Measurements from ENCODE around the gene SH2D3A.
"Not testable (repeated sequence)": the region's sequence is repeated elsewhere in the genome, so short reads cannot be mapped to it uniquely, and the experiment has no call there.

The SH2D3A gene

DNA sequence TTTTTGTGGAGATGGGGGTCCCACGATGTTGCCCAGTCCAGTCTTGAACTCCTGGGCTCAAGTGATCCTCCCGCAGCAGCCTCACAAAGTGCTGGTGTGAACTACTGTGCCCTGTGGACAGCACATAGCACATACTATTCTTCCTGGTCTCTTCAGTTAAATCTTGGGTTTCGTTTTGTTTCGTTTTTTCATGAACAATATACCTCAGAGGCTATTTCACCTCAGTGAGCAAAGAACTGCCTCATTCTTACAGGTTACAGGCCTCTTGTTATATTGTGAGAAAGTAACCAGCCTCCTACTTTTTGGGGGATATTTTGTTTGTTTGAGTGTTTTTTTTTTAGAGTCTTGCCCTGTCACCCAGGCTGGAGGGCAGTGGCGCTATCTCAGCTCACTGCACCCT lies 45.5 kb downstream of the SH2D3A start:
- DNase-seq (ENCODE audit: low read depth), result no peak

- DNase-seq (ENCODE audit: low read depth), result no peak
Measured at GRCh38 chr19:6721138-6721474, 46.1 kb downstream of the SH2D3A start.

DNA sequence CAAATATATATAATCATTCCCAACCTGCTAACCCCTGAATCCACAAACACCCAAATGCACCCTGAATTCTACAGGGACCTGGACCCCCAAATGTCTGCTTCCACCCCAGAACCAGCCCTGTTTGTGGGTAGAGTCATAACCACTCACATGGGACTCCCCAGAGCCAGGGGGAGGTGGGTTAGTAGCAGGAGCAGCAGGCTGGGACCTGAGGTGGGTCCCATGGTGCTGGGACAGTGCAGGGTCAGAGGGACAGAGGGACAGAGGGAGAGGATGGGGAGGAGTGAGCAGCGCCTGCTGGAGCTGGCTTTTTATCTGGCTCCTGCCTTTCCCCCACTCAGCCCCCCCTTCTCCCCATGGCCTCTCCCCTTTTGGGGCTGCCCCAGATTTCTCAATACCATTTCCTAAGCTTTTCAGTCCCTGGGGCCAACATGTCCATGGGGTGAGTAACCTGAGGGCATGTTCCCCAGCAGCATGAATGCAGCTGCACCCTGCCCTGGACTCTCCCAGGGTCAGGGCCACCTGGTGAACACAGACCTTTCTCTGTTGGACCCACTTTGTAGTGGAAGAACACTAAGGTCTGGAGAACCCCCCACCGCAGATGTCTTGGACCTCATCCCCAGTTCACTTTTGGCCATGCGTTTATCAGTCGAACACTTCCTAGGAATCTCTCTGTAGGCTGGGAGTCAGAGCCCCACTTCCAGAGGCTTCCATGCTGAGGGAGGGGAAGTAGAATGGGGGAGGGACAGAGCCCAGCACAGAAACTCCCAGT lies 46.7 kb downstream of the SH2D3A start, which contains the start of gene C3:
Gene C3 (minus strand): TSS at position 282 of the 769 bp plus-strand sequence. CDS start 61 bp downstream, at position 221.
- DNase-seq (ENCODE audit: low read depth), result no peak

DNA sequence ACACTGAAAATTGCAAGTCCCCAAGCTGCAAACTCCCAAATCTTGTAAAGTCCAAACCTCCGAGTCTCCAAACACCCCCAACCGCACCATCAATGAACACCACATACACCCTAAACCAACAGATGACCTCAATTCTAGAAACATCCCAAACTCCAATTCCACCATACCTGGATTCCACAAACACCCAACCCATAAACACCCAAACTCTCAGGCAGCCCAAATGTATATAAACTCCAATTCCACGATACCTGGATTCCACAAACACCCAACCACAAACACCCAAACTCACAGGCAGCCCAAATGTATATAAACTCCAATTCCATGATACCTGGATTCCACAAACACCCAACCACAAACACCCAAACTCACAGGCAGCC lies 47.3 kb downstream of the SH2D3A start:
- DNase-seq (ENCODE audit: low read depth), result no peak

- no peak for DNase-seq (ENCODE audit: low read depth)
Measured at GRCh38 chr19:6719540-6719861, 47.7 kb downstream of the SH2D3A start.

DNA sequence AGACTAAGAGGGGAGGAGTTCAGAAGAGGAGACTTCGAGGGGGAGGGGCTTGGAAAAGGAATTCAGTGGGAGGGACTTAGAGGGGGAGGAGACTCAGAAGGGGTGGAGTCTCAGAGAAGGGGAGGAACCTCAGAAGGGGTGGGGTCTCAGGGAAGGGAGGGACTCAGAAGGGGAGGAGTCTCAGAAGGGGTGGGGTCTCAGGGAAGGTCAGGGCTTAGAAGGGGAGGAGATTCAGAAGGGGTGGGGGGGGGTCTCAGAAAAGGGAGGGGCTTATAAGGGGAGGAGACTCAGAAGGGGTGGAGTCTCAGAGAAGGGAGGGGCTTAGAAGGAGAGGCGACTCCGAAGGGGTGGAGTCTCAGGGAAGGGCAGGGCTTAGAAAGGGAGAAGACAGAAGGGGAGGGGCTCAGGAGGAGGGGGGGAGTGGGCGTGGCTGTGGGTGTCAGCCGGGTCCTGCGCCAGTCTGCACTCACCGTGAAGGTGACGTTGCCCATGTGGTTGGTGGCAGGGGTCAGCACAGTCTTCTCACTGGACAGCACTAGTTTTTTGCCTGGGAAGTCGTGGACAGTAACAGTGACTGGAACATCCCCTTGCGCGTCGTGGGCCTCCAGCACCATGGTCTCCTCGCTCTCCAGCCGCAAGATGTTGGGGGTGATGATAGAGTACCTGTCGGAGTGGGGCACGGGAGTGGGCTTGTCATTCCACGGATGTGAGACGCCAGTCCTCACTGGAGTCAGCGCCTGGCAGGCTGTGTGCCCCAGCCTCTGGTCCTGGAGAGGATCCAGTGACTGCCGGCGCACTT lies 48.3 kb downstream of the SH2D3A start:
- DNase-seq (ENCODE audit: low read depth), result no peak

- DNase-seq (ENCODE audit: low read depth), result no peak
Measured at GRCh38 chr19:6718111-6718740, 49.0 kb downstream of the SH2D3A start.

GRCh38 chr19:6717441-6717971 lies 49.7 kb downstream of the SH2D3A start:
- no peak for DNase-seq (ENCODE audit: low read depth)

DNA sequence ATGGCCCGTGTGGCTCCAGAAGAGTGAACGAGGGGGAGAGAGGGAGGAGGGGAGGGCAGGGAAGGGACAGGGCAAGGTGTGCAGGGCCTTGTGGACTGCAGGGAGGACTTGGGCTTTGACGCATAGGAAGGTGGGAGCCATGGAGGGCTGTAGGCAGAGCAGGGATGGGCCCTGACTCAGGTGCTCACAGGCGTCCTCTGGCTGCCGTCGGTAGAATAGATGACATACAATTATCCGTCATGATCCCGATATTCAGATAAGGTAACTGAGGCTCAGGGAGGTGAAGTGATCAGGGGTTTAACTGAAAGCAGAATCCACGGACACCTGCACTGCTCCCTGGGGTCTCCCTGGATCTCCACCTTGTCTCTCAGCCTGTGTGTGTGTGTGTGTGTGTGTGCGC lies 50.2 kb downstream of the SH2D3A start:
- DNase-seq (ENCODE audit: low read depth), result no peak

- no peak for DNase-seq (ENCODE audit: low read depth)
Measured at GRCh38 chr19:6716610-6716970, 50.6 kb downstream of the SH2D3A start.

DNA sequence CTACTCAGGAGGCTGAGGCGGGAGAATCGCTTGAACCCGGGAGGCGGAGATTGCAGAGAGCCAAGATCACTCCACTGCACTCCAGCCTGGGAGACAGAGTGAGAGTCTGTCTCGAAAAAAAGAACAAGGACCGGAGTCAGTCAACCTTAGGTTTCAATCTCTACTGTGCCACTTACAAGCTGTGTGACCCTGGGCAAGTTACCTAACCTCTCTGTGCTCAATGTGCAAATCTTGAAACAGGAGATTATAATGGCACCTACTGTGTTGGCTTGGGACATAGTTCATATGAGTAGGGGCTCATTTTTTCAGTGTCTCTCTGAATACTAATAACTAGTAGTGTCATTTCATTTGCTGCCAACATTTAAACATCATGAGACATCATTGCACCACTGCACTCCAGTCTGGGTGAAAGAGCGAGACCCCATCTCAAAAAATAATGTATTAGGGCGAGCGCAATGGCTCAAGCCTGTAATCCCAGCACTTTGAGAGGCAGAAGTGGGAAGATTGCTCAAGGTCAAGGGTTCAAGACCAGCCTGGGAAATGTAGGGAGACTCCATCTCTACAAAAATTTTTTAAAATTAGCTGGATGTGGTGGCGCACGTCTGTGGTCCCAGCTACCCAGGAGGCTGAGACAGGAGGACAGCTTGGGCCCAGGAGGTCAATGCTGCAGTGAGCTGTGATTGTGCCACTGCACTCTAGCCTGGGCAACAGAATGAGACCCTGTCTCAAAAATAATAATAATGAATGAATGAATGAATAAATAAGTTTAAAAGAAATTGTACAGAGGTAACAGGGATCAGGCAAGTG lies 52.3 kb downstream of the SH2D3A start:
- no peak for DNase-seq (ENCODE audit: low read depth)

DNA sequence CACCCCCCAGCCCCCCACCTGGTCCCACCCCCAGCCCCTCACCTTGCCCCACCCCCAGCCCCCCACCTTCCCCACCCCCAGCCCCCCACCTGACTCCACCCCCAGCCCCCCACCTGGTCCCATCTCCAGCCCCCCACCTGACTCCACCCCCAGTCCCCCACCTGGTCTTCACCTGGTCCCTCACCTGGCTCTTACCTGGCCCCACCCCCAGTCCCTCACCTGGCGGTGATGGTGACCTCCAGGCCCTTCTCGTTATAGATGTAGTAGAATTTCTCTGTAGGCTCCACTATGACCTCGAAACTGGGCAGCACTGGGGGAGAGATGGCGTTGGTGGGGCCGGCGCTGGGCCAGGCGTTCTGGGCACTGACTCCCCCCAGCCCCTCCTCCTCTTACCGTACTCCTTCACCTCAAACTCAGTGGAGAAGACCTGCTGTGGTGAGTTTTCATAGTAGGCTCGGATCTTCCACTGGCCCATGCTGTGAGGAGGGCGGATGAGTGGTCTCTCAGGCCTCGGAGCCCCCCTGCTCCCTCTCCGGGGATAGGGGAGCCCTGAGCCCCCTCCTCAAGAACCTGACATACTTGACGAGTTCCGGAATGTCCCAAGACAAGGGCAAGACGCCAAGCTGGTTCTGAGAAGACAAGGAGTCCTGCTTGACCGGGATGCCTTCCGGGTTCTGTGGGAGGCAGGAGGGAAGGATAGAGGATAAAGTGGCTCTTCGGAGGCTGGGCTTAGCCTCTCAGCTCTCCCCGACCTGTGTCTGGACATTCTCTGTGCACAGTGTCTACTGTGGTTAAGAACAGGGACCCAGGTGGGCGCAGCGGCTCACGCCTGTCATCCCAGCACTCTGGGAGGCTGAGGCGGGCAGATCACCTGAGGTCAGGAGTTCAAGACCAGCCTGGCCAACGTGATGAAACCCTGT lies 53.2 kb downstream of the SH2D3A start:
- no peak for DNase-seq (ENCODE audit: low read depth)

GRCh38 chr19:6712692-6713670 lies 54.3 kb downstream of the SH2D3A start:
- DNase-seq (ENCODE audit: low read depth), result no peak

DNA sequence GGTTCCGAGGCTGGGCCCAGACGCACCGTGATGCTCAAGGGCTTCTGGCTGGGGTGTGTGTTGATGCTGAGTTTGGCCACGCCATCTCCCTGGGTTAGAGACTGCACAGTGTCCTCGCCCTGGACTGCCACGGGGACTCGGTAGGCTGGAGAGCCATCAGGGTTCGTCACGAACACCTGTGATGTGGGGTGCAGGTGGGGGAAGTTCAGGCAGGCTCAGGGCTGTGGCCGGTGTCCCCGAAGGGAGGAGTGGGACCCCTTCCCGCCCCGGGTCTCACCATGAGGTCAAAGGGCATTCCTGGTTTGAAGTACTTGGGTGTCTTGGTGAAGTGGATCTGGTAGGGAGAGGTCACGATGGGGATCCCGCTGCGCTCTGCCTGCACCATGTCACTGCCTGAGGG lies 55.0 kb downstream of the SH2D3A start:
- DNase-seq (ENCODE audit: low read depth), result no peak

DNA sequence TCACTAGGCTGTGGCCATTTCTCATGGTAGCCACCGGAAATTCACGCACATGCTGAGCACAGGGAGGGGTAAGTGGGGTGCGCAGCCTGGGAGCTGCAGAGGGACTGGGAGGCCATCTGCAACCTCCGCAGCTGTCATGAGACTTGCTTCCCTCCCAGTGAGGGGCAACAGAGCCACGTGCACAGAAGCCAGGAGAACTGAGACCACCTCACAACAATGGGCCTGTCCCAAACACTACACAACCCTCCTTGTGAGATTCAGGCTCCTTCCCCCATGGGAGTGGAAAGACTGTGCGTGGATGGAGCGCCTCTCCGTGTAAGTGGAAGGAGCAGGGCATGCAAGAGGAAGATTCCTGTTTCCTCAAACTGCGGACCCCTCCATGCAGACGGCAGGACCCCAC lies 55.6 kb downstream of the SH2D3A start:
- DNase-seq (ENCODE audit: low read depth), result no peak

GRCh38 chr19:6711078-6711361 lies 56.2 kb downstream of the SH2D3A start:
- no peak for DNase-seq (ENCODE audit: low read depth)

DNA sequence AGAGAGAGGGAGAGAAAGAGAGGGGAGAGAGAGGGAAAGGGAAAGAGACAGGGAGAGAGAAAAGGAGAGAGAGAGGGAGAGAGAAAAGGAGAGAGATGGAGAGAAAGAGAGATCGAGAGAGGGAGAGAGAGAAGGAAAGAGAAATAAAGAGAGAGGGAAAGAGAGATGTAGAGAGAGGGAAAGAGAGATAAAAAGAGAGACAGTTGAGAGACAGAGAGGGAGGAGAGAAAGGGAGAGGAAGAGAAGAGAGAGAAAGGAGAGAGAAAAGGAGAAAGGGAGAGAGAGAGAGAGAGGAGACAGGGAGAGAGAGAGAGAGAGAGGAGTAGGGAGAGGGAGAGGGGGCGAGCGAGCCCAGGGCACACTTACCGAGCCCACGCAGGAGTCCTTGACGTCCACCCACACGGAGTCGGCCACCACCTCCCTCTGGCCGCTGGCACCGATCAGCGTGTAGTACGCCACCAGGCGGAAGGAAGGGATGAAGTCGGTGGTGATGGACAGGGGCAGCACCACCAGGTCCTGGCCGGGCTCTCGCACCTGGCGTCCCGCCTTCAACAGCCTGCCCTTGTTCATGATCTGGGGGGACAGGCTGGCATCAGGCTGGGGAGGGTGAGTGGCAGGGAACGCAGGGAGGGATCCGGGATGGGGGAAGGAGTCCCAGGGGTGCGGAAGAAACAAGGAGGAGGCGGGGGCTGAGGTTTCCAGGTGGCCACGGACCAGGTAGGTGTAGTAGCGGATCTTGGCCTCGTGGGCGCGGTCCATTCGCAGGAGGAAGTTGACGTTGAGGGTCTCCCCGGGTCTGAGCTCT lies 56.8 kb downstream of the SH2D3A start:
- DNase-seq (ENCODE audit: low read depth), result no peak

DNA sequence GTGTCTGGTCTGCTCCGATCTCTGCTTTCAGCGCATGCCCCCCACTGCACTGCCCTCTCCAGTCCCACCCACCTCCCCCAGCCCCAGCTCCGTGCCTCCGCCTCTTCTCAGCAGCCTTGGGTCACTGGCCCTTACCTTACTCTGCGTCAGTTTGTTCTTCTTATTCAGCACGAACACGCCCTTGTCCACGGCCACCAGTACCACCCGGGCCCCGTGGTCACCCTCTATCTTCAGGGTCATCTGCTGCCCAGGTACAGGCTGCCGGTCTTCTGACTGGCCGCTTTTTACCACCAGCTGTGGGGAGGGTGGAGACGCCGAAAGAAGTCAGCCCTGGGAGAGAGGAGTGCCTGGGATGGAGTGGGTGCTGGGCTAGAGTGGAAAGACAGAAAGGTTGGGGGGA lies 57.7 kb downstream of the SH2D3A start:
- no peak for DNase-seq (ENCODE audit: low read depth)

GRCh38 chr19:6708913-6709312 lies 58.3 kb downstream of the SH2D3A start:
- DNase-seq (ENCODE audit: low read depth), result not testable (repeated sequence)

All from HS-5 (cell line).